A673 (cell line): ENCODE data around the gene PCCA.

ENCODE experiments used
- EZH2 ChIP-seq: fragments of 200-600 bp; sonication (generic); IDR thresholded peaks from 2 replicates; pipeline ENCODE4 v1.6.1; 2017; ENCODE audit warnings: borderline replicate concordance, low read depth, mild to moderate bottlenecking, mixed read lengths, antibody characterized with exemption, low read length; ENCODE audit not compliant: poor library complexity, severe bottlenecking
- TF ChIP-seq, protein P1 (sequence below): fragments of 300-800, 200-600 bp; sonication (generic); conservative IDR thresholded peaks from 2 replicates; pipeline ENCODE4 v1.5.1; 2017; ENCODE audit warnings: low read depth, mild to moderate bottlenecking, antibody characterized with exemption, low read length, moderate library complexity, mixed read lengths

DNA sequence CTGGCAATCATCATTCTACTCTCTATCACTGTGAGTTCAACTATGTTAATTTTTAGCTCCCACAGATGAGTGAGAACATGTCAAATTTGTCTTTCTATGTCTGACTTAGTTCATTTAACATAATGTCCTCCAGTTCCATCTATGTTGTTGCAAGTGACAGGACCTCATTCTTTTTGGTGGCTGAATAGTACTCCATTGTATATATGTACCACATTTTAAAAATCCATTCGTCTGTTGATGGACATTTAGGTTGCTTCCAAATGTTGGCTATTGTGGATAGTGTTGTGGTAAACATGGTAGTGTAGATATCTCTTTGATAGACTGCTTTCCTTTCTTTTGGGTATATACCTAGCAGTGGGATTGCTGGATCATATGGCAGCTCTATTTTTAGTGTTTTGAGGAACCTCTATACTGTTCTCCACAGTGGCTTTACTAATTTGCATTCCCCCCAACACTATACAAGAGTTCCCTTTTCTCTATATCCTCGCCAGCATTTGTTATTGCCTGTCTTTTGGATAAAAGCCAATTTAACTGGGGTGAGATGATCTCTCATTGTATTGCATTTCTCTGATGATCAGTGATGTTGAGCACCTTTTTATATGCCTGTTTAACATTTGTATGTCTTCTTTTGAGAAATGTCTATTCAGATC, 124.1 kb downstream of the PCCA start:
- TF ChIP-seq, protein P1, sequence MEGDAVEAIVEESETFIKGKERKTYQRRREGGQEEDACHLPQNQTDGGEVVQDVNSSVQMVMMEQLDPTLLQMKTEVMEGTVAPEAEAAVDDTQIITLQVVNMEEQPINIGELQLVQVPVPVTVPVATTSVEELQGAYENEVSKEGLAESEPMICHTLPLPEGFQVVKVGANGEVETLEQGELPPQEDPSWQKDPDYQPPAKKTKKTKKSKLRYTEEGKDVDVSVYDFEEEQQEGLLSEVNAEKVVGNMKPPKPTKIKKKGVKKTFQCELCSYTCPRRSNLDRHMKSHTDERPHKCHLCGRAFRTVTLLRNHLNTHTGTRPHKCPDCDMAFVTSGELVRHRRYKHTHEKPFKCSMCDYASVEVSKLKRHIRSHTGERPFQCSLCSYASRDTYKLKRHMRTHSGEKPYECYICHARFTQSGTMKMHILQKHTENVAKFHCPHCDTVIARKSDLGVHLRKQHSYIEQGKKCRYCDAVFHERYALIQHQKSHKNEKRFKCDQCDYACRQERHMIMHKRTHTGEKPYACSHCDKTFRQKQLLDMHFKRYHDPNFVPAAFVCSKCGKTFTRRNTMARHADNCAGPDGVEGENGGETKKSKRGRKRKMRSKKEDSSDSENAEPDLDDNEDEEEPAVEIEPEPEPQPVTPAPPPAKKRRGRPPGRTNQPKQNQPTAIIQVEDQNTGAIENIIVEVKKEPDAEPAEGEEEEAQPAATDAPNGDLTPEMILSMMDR: no peak
- TF ChIP-seq EZH2: no peak
